H1 (cell line): ENCODE results near the gene TMCC3. TPM values are rescaled to one million over a fixed set of nuclear protein-coding genes. Genes with fewer than 3 reads are reported as not detected.

Experiments used
- CTCF ChIA-PET: fragments of 300-600 bp; sonication (Branson Sonifier 250); formaldehyde crosslinking; loops from one replicate; lab custom pipeline; 2021; ENCODE audit not compliant: partially characterized antibody; lab: Charles Lee
- POLR2A ChIA-PET: fragments of 300-600 bp; sonication (Branson Sonifier 250); formaldehyde crosslinking; loops from one replicate; lab custom pipeline; 2021; ENCODE audit warnings: inconsistent platforms; ENCODE audit not compliant: partially characterized antibody; lab: Charles Lee
- DNase-seq, 2 experiments: peaks; one replicate each; pipeline versions ENCODE4 v3.0.0 to v3.0.0-alpha.2; 2010 to 2022; ENCODE audit warnings: low spot score in 2 of 2, low read depth in 1 of 2, mixed read lengths in 1 of 2
- FAIRE-seq: peaks from 2 replicates; lab custom pipeline; 2011; peaks lifted over from hg19 to GRCh38; lab: Jason Lieb, UNC
- H2AFZ ChIP-seq: 2 replicates; pipeline ENCODE4 v1.8.1; 2012; ENCODE audit warnings: low read length, inconsistent platforms
- H2AK5ac ChIP-seq: 2 replicates; pipeline ENCODE4 v1.6.1; 2013; ENCODE audit warnings: low read depth, low read length
- H2BK120ac ChIP-seq: replicated peaks from 2 replicates; pipeline ENCODE3; 2013; ENCODE audit warnings: low read depth, low read length, inconsistent platforms
- H2BK12ac ChIP-seq: 2 replicates; pipeline ENCODE4 v1.6.1; 2013; ENCODE audit warnings: low read depth, low read length
- H2BK15ac ChIP-seq: 2 replicates; pipeline ENCODE4 v1.6.1; 2013; ENCODE audit warnings: low read length
- H2BK20ac ChIP-seq: 2 replicates; pipeline ENCODE4 v1.6.1; 2013; ENCODE audit warnings: low read length
- H2BK5ac ChIP-seq: 2 replicates; pipeline ENCODE4 v1.6.1; 2013; ENCODE audit warnings: low read depth, low read length
- H3K14ac ChIP-seq: 2 replicates; pipeline ENCODE4 v1.6.1; 2013; ENCODE audit warnings: inconsistent platforms; ENCODE audit not compliant: insufficient read length
- H3K18ac ChIP-seq: 2 replicates; pipeline ENCODE4 v1.6.1; 2013; ENCODE audit warnings: low read length; ENCODE audit errors: extremely low read depth
- H3K23ac ChIP-seq: 2 replicates; pipeline ENCODE4 v1.6.1; 2013; ENCODE audit warnings: inconsistent platforms; ENCODE audit not compliant: insufficient read length
- H3K23me2 ChIP-seq: 2 replicates; pipeline ENCODE4 v1.6.1; 2013; ENCODE audit warnings: low read depth, low read length
- H3K27ac ChIP-seq: 2 replicates; pipeline ENCODE4 v1.6.1; 2011; ENCODE audit warnings: low read depth, low read length, inconsistent platforms
- H3K27me3 ChIP-seq, 4 experiments: replicated peaks in 1 of 4; 1 replicate in 1 of 4; 2 replicates in 3 of 4; pipeline versions ENCODE4 v1.6.1 to v1.8.1; 2011 to 2013; ENCODE audit warnings: low read length in 3 of 4, mild to moderate bottlenecking in 3 of 4, inconsistent platforms in 2 of 4, mixed read lengths in 2 of 4, moderate library complexity in 1 of 4; ENCODE audit not compliant: control insufficient read depth in 3 of 4, insufficient read depth in 3 of 4; ENCODE audit errors: extremely low read depth in 1 of 4
- H3K36me3 ChIP-seq, 4 experiments: 2 replicates each; pipeline versions ENCODE4 v1.6.1 to v1.8.1; 2011 to 2013; ENCODE audit warnings: mild to moderate bottlenecking in 4 of 4, low read length in 3 of 4, moderate library complexity in 2 of 4, control low read depth in 1 of 4, inconsistent platforms in 1 of 4; ENCODE audit not compliant: insufficient read depth in 4 of 4, control insufficient read depth in 2 of 4
- H3K4ac ChIP-seq: replicated peaks from 2 replicates; pipeline ENCODE3; 2013; ENCODE audit warnings: low read length, low read depth, mixed read lengths, inconsistent platforms; ENCODE audit not compliant: insufficient read length
- H3K4me1 ChIP-seq, 4 experiments: replicated peaks in 1 of 4; 1 replicate in 1 of 4; 2 replicates in 3 of 4; pipeline versions ENCODE4 v1.6.1 to v1.8.1; 2011 to 2013; ENCODE audit warnings: low read length in 3 of 4, inconsistent platforms in 2 of 4, mixed read lengths in 1 of 4; ENCODE audit not compliant: insufficient read depth in 4 of 4, control insufficient read depth in 3 of 4
- H3K4me2 ChIP-seq, 2 experiments: 2 replicates each; pipeline versions ENCODE4 v1.6.1 to v1.8.1; 2011 to 2013; ENCODE audit warnings: low read depth in 2 of 2, low read length in 2 of 2, control low read depth in 1 of 2, inconsistent platforms in 1 of 2, mild to moderate bottlenecking in 1 of 2; ENCODE audit not compliant: insufficient read depth in 1 of 2
- H3K4me3 ChIP-seq, 4 experiments: fragments of 200-600, 300-600 bp in 1 of 4; sonication (generic), shearing (Covaris generic), sonication (Bioruptor Twin) in 1 of 4; 2 replicates each; pipeline versions ENCODE4 v1.5.1 to v1.8.1; 2011 to 2016; ENCODE audit warnings: low read length in 4 of 4, low read depth in 3 of 4, control low read depth in 2 of 4, inconsistent platforms in 2 of 4, mild to moderate bottlenecking in 2 of 4, mixed read lengths in 1 of 4, moderate library complexity in 1 of 4; ENCODE audit not compliant: insufficient read depth in 2 of 4; ENCODE audit errors: extremely low read depth in 1 of 4
- H3K56ac ChIP-seq: replicated peaks from 2 replicates; pipeline ENCODE3; 2013; ENCODE audit warnings: low read depth, mild to moderate bottlenecking, mixed read lengths, low read length, inconsistent platforms; ENCODE audit not compliant: insufficient read length
- H3K79me1 ChIP-seq: 2 replicates; pipeline ENCODE4 v1.6.1; 2013; ENCODE audit warnings: low read depth, low read length, control low read depth
- H3K79me2 ChIP-seq, 2 experiments: 2 replicates each; pipeline versions ENCODE4 v1.6.1 to v1.8.1; 2012 to 2013; ENCODE audit warnings: low read length in 2 of 2, mild to moderate bottlenecking in 2 of 2, inconsistent platforms in 1 of 2; ENCODE audit not compliant: insufficient read depth in 2 of 2, control insufficient read depth in 1 of 2
- H3K9ac ChIP-seq, 4 experiments: replicated peaks in 1 of 4; 1 replicate in 1 of 4; 2 replicates in 3 of 4; pipeline versions ENCODE4 v1.6.1 to v1.8.1; 2011 to 2013; ENCODE audit warnings: low read depth in 3 of 4, low read length in 3 of 4, control low read depth in 2 of 4, mild to moderate bottlenecking in 2 of 4, moderate library complexity in 2 of 4, inconsistent platforms in 1 of 4; ENCODE audit errors: extremely low read depth in 1 of 4
- H3K9me3 ChIP-seq, 2 experiments: 2 replicates each; pipeline versions ENCODE4 v1.6.1 to v1.8.1; 2012 to 2013; ENCODE audit warnings: mild to moderate bottlenecking in 2 of 2, moderate library complexity in 2 of 2, control low read depth in 1 of 2, inconsistent platforms in 1 of 2, low read depth in 1 of 2, low read length in 1 of 2, mixed read lengths in 1 of 2; ENCODE audit not compliant: insufficient read depth in 2 of 2
- H4K20me1 ChIP-seq, 2 experiments: replicated peaks in 1 of 2; 2 replicates each; pipeline versions ENCODE3 to v1.8.1; 2011 to 2013; ENCODE audit warnings: inconsistent platforms in 2 of 2, low read length in 2 of 2, mild to moderate bottlenecking in 1 of 2; ENCODE audit not compliant: insufficient read depth in 2 of 2, control insufficient read depth in 1 of 2
- H4K5ac ChIP-seq: 2 replicates; pipeline ENCODE4 v1.6.1; 2013; ENCODE audit warnings: low read length, low read depth, mixed read lengths, inconsistent platforms; ENCODE audit not compliant: insufficient read length
- H4K8ac ChIP-seq: 2 replicates; pipeline ENCODE4 v1.8.0; 2013; ENCODE audit warnings: mild to moderate bottlenecking, moderate library complexity, low read length, inconsistent platforms; ENCODE audit not compliant: insufficient read depth; ENCODE audit errors: extremely low read depth
- H4K91ac ChIP-seq: replicated peaks from 2 replicates; pipeline ENCODE3; 2013; ENCODE audit warnings: low read length, mixed read lengths, inconsistent platforms; ENCODE audit not compliant: insufficient read length
- CHD1 ChIP-seq: IDR thresholded peaks from 2 replicates; pipeline ENCODE4 v1.6.1; 2012; ENCODE audit warnings: low read depth, low read length, improper control_type of control experiment
- MAX ChIP-seq: IDR thresholded peaks from 2 replicates; pipeline ENCODE4 v1.6.1; 2012; ENCODE audit warnings: inconsistent platforms
- SP1 ChIP-seq: IDR thresholded peaks from 2 replicates; pipeline ENCODE4 v1.6.1; 2011; ENCODE audit warnings: low read depth, low read length
- WGBS, 2 experiments: shearing (Covaris generic) in 1 of 2; methylation state at CpG; one replicate each; pipeline versions ENCODE4 v1.1.6 to v1.1.7; 2013 to 2015; ENCODE audit warnings: low lambda C conversion rate in 2 of 2, mixed read lengths in 2 of 2, inconsistent platforms in 1 of 2, low coverage in 1 of 2, missing lambda C conversion rate in 1 of 2; ENCODE audit not compliant: insufficient replicate concordance in 2 of 2, insufficient coverage in 1 of 2, insufficient read length in 1 of 2; ENCODE audit errors: extremely low coverage in 1 of 2, missing lambda C conversion rate in 1 of 2; 5-methylcytosine and 5-hydroxymethylcytosine counted together
- polyA plus RNA-seq, 7 experiments: library from polyadenylated mRNA; depleted of rRNA in 3 of 7; stranded (reverse) in 5 of 7; unstranded in 2 of 7; fragments of >200 nt in 5 of 7; fragments of 200-250 nt in 2 of 7; gene quantifications; 1 replicate in 5 of 7; 2 replicates in 1 of 7; 4 replicates in 1 of 7; pipeline versions ENCODE4 v1.2.1 to v1.2.3, GENCODE V29; 2011 to 2013; ENCODE audit warnings: missing spikeins in 2 of 7, mixed read lengths in 2 of 7
- total RNA-seq: library from RNA; stranded (reverse); fragmentation: NEBNext Ultra II Directional; extraction: Animal tissue kit (Norgen Biotek cat#: 25700); gene quantifications from 2 replicates; pipeline ENCODE4 v1.2.1, GENCODE V29; 2021

TMCC3 gene
- total and polyA plus RNA-seq, 2 of the 8 experiments (the other 6 are each of a cell fraction or from before 2014, with no cell fraction given) = 1.7 to 4.1 TPM

GRCh38 chr12:94555687-94556086 is 94.7 kb downstream of the TMCC3 start:
- H3K9ac ChIP-seq = no peak overlapping the region
- FAIRE-seq = no peak
- H2BK20ac ChIP-seq = no peak overlapping the region
- no peak overlapping the region for H2BK15ac ChIP-seq
- H2AFZ ChIP-seq = no peak overlapping the region
- peaks cover 3% of the 10 kb centered on the region; the same call in 1 of the 2 replicates for H3K23me2 ChIP-seq
- no peaks in the 10 kb centered on the region for H3K79me1 ChIP-seq
- H3K4me2 ChIP-seq = no peak overlapping the region
- H2BK5ac ChIP-seq = no peak overlapping the region
- H2BK120ac ChIP-seq = no peak overlapping the region
- H3K27ac ChIP-seq = no peak overlapping the region
- no peak overlapping the region for H4K91ac ChIP-seq
- no peaks in the 10 kb centered on the region for H3K9me3 ChIP-seq
- no peak overlapping the region for H3K56ac ChIP-seq
- H4K20me1 ChIP-seq = no peaks in the 10 kb centered on the region
- 93% methylated on average over 3 of the region's 3 CpGs; no CpG with 5 or more reads in 1 of the 2 experiments for WGBS, 2 experiments
- H3K4me1 ChIP-seq = peaks cover 0 to 4% (median 3%) of the 10 kb centered on the region in 4 experiments; a peak in 4 of 7 replicates
- no peaks in the 10 kb centered on the region for H3K79me2 ChIP-seq
- no peak overlapping the region for H2BK12ac ChIP-seq
- H3K4me3 ChIP-seq = no peak overlapping the region
- no peak for DNase-seq
- H2AK5ac ChIP-seq = no peak overlapping the region
- H3K18ac ChIP-seq = no peak overlapping the region
- CTCF ChIA-PET = no interaction called here
- H3K27me3 ChIP-seq = no peaks in the 10 kb centered on the region; a peak in 1 of 7 replicates
- POLR2A ChIA-PET = no interaction called here
- no peak overlapping the region for H3K14ac ChIP-seq
- no peaks in the 10 kb centered on the region for H3K36me3 ChIP-seq
- no peak overlapping the region for H3K23ac ChIP-seq
- no peak overlapping the region for H4K8ac ChIP-seq
- H3K4ac ChIP-seq = no peak overlapping the region
- no peak overlapping the region for H4K5ac ChIP-seq
- no peak for TF ChIP-seq MAX
- TF ChIP-seq SP1 = no peak
- TF ChIP-seq CHD1 = no peak
